Chondrocyte (in vitro differentiated cells): Measurements from ENCODE around the gene SCAANT1. TPM values are rescaled to one million over a fixed set of nuclear protein-coding genes. Genes with fewer than 3 reads are reported as not detected.

Source experiments
- DNase-seq: peaks from one replicate; pipeline ENCODE4 v3.0.0; 2021; ENCODE audit warnings: mixed read lengths, low spot score
- H3K27ac Mint-ChIP-seq: one replicate; pipeline ENCODE4 v1.8.0; 2021; ENCODE audit warnings: mild to moderate bottlenecking, moderate library complexity, mixed read lengths; ENCODE audit not compliant: unreplicated experiment
- H3K27me3 Mint-ChIP-seq: 2 replicates; pipeline ENCODE4 v1.8.0; 2021; ENCODE audit warnings: low read depth, mixed read lengths
- H3K36me3 Mint-ChIP-seq: 2 replicates; pipeline ENCODE4 v1.8.0; 2021; ENCODE audit warnings: low read depth, mixed read lengths
- H3K4me1 Mint-ChIP-seq: 2 replicates; pipeline ENCODE4 v1.8.0; 2021; ENCODE audit warnings: low read depth, mild to moderate bottlenecking, mixed read lengths
- H3K4me3 Mint-ChIP-seq: one replicate; pipeline ENCODE4 v1.8.0; 2021; ENCODE audit warnings: mild to moderate bottlenecking, moderate library complexity, mixed read lengths; ENCODE audit not compliant: unreplicated experiment
- H3K9me3 Mint-ChIP-seq: 2 replicates; pipeline ENCODE4 v1.8.0; 2021; ENCODE audit warnings: low read depth, mixed read lengths
- long read RNA-seq: library from polyadenylated mRNA; stranded (forward); transcript quantifications from one replicate; pipeline ENCODE4 v2.0.0, GENCODE V29; 2021
- total RNA-seq: library from RNA; stranded (reverse); gene quantifications from 3 replicates; pipeline ENCODE4 v1.2.1, GENCODE V29; 2021
- TF ChIP-seq, protein P1 (sequence below): fragments of 200-600 bp; sonication (generic); IDR thresholded peaks from 2 replicates; pipeline ENCODE4 v1.5.0; 2021; ENCODE audit warnings: antibody characterized with exemption, mild to moderate bottlenecking, moderate library complexity

SCAANT1 gene
- total RNA-seq = not detected in 3 replicates
- long read RNA-seq = 0 reads

- DNase-seq = peak; percentile 96
- no peaks in the 10 kb centered on the region for H3K9me3 Mint-ChIP-seq
- H3K4me1 Mint-ChIP-seq = peaks cover 28% of the 10 kb centered on the region
- TF ChIP-seq, protein P1, sequence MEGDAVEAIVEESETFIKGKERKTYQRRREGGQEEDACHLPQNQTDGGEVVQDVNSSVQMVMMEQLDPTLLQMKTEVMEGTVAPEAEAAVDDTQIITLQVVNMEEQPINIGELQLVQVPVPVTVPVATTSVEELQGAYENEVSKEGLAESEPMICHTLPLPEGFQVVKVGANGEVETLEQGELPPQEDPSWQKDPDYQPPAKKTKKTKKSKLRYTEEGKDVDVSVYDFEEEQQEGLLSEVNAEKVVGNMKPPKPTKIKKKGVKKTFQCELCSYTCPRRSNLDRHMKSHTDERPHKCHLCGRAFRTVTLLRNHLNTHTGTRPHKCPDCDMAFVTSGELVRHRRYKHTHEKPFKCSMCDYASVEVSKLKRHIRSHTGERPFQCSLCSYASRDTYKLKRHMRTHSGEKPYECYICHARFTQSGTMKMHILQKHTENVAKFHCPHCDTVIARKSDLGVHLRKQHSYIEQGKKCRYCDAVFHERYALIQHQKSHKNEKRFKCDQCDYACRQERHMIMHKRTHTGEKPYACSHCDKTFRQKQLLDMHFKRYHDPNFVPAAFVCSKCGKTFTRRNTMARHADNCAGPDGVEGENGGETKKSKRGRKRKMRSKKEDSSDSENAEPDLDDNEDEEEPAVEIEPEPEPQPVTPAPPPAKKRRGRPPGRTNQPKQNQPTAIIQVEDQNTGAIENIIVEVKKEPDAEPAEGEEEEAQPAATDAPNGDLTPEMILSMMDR = peak; percentile 24
- H3K4me3 Mint-ChIP-seq = peak within 1 kb of the TSS; percentile 89
- peak within 1 kb of the TSS; percentile 97 for H3K27ac Mint-ChIP-seq
- no peaks in the 10 kb centered on the region for H3K27me3 Mint-ChIP-seq
- H3K36me3 Mint-ChIP-seq = peaks cover 7% of the 10 kb centered on the region
Measured at GRCh38 chr3:63911873-63912767, at the start of gene SCAANT1. Gene SCAANT1 (minus strand): TSS chr3:63912383.

DNA sequence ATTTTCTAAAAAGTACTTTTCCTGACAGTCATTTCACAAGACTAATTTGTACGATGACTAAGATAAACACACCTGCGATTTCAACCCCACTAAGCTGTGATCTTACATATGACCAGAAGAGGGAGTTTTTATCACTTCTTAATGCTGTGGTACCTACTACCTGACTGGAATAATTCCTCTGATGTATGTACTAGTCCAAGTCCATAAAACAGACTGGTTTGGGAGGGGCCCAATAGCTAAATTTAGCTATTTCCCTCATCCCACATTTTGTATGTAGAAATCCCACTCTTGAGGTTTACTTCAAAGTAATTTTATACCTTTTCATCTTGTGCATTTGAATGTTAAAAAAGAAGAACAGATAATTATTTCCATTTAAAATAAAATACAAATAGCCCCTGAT, 49.7 kb upstream of the SCAANT1 start:
- TF ChIP-seq, protein P1 = peak; percentile 85
- Mint-ChIP-seq H3K27ac (peak overlapping the region; percentile 32), H3K36me3 (no peaks in the 10 kb centered on the region), H3K4me3 (no peak overlapping the region), H3K9me3 (no peaks in the 10 kb centered on the region), H3K27me3 (no peaks in the 10 kb centered on the region), H3K4me1 (peaks cover 34% of the 10 kb centered on the region)
- no peak for DNase-seq

- H3K36me3 Mint-ChIP-seq = peaks cover 1% of the 10 kb centered on the region
- peaks cover 19% of the 10 kb centered on the region for H3K4me1 Mint-ChIP-seq
- no peaks in the 10 kb centered on the region for H3K27me3 Mint-ChIP-seq
- DNase-seq = no peak
- peak overlapping the region; percentile 59 for H3K4me3 Mint-ChIP-seq
- no peaks in the 10 kb centered on the region for H3K9me3 Mint-ChIP-seq
- H3K27ac Mint-ChIP-seq = peak overlapping the region; percentile 88
- TF ChIP-seq, protein P1 = peak; percentile 59
Measured at GRCh38 chr3:63960048-63960711, 48.0 kb upstream of the SCAANT1 start.

GRCh38 chr3:63959146-63959545, 47.0 kb upstream of the SCAANT1 start:
- Mint-ChIP-seq H3K36me3 (peaks cover 6% of the 10 kb centered on the region), H3K9me3 (no peaks in the 10 kb centered on the region), H3K4me3 (no peak overlapping the region), H3K27me3 (no peaks in the 10 kb centered on the region), H3K4me1 (peaks cover 18% of the 10 kb centered on the region), H3K27ac (no peak overlapping the region)
- TF ChIP-seq, protein P1 = no peak
- DNase-seq = no peak

- Mint-ChIP-seq H3K36me3 (peaks cover 14% of the 10 kb centered on the region), H3K4me1 (peaks cover 32% of the 10 kb centered on the region), H3K27me3 (no peaks in the 10 kb centered on the region), H3K9me3 (no peaks in the 10 kb centered on the region), H3K4me3 (no peak overlapping the region), H3K27ac (no peak overlapping the region)
- no peak for DNase-seq
- TF ChIP-seq, protein P1 = no peak
Measured at GRCh38 chr3:63955830-63956545, 43.8 kb upstream of the SCAANT1 start.
